Neural progenitor cell (in vitro differentiated cells): Measurements from ENCODE around the gene TCF7L1. TPM values are rescaled to one million over a fixed set of nuclear protein-coding genes. Genes with fewer than 3 reads are reported as not detected.

Experiments
- DNase-seq: peaks from one replicate; pipeline ENCODE4 v3.0.0-alpha.2; 2016; ENCODE audit warnings: low spot score
- H2AFZ ChIP-seq: fragments of 200-600 bp; sonication (generic); replicated peaks from 2 replicates; pipeline ENCODE4 v1.6.1; 2016; ENCODE audit warnings: antibody characterized with exemption
- H3F3A ChIP-seq: fragments of 200-600 bp; sonication (generic); 2 replicates; pipeline ENCODE4 v1.6.1; 2016; ENCODE audit warnings: antibody characterized with exemption, low read depth
- H3K27ac ChIP-seq: fragments of 200-600 bp; sonication (generic); 2 replicates; pipeline ENCODE4 v1.5.1; 2016; ENCODE audit warnings: mild to moderate bottlenecking
- H3K27me3 ChIP-seq: fragments of 200-600 bp; sonication (generic); 2 replicates; pipeline ENCODE4 v1.6.1; 2016; ENCODE audit warnings: mild to moderate bottlenecking, moderate library complexity
- H3K36me3 ChIP-seq: fragments of 200-600 bp; sonication (generic); 2 replicates; pipeline ENCODE4 v1.5.1; 2016
- H3K4me1 ChIP-seq: fragments of 200-600 bp; sonication (generic); 2 replicates; pipeline ENCODE4 v1.6.1; 2016; ENCODE audit warnings: mixed run types
- H3K4me2 ChIP-seq: fragments of 200-600 bp; sonication (generic); 2 replicates; pipeline ENCODE4 v1.6.1; 2016
- H3K4me3 ChIP-seq: fragments of 200-600 bp; sonication (generic); 2 replicates; pipeline ENCODE4 v1.5.1; 2016
- H3K79me2 ChIP-seq: fragments of 200-600 bp; sonication (generic); 2 replicates; pipeline ENCODE4 v1.6.1; 2016; ENCODE audit warnings: low read depth
- H3K9ac ChIP-seq: fragments of 200-600 bp; sonication (generic); 2 replicates; pipeline ENCODE4 v1.6.1; 2016
- H3K9me3 ChIP-seq: fragments of 200-600 bp; sonication (generic); 2 replicates; pipeline ENCODE4 v1.5.1; 2016; ENCODE audit warnings: low read depth
- H4K20me1 ChIP-seq: fragments of 200-600 bp; sonication (generic); 2 replicates; pipeline ENCODE4 v1.6.1; 2016; ENCODE audit warnings: low read depth
- H3K27ac Mint-ChIP-seq: 3 replicates; pipeline ENCODE4 v1.8.0; 2021; ENCODE audit warnings: mixed read lengths
- H3K27me3 Mint-ChIP-seq: 2 replicates; pipeline ENCODE4 v1.8.0; 2022; ENCODE audit warnings: low read depth, mild to moderate bottlenecking, inconsistent platforms, moderate library complexity, mixed read lengths; ENCODE audit not compliant: insufficient read depth
- H3K36me3 Mint-ChIP-seq: 3 replicates; pipeline ENCODE4 v1.8.0; 2021; ENCODE audit warnings: mixed read lengths
- H3K4me1 Mint-ChIP-seq: 3 replicates; pipeline ENCODE4 v1.8.0; 2021; ENCODE audit warnings: mixed read lengths
- H3K4me3 Mint-ChIP-seq: 3 replicates; pipeline ENCODE4 v1.8.0; 2021; ENCODE audit warnings: mild to moderate bottlenecking, moderate library complexity, mixed read lengths
- H3K9me3 Mint-ChIP-seq: 3 replicates; pipeline ENCODE4 v1.8.0; 2020; ENCODE audit warnings: mixed read lengths
- EZH2 ChIP-seq: fragments of 200-600 bp; sonication (generic); IDR thresholded peaks from 2 replicates; pipeline ENCODE4 v1.6.1; 2017; ENCODE audit warnings: antibody characterized with exemption, mild to moderate bottlenecking, moderate library complexity
- EZH2phosphoT487 ChIP-seq: fragments of 200-600 bp; sonication (generic); IDR thresholded peaks from 2 replicates; pipeline ENCODE4 v1.6.1; 2017; ENCODE audit warnings: antibody characterized with exemption
- total RNA-seq: library from RNA; depleted of rRNA; stranded (reverse); fragments of >200 nt; gene quantifications from 2 replicates; pipeline ENCODE4 v1.2.3, GENCODE V29; 2015; ENCODE audit warnings: low replicate concordance
- TF ChIP-seq, protein P1 (sequence below): fragments of 200-600 bp; sonication (generic); IDR thresholded peaks from 2 replicates; pipeline ENCODE4 v1.5.1; 2017; ENCODE audit warnings: antibody characterized with exemption, mild to moderate bottlenecking

The TCF7L1 gene
- total RNA-seq, 1 donor from 2014 or later = 1.0 TPM

DNA sequence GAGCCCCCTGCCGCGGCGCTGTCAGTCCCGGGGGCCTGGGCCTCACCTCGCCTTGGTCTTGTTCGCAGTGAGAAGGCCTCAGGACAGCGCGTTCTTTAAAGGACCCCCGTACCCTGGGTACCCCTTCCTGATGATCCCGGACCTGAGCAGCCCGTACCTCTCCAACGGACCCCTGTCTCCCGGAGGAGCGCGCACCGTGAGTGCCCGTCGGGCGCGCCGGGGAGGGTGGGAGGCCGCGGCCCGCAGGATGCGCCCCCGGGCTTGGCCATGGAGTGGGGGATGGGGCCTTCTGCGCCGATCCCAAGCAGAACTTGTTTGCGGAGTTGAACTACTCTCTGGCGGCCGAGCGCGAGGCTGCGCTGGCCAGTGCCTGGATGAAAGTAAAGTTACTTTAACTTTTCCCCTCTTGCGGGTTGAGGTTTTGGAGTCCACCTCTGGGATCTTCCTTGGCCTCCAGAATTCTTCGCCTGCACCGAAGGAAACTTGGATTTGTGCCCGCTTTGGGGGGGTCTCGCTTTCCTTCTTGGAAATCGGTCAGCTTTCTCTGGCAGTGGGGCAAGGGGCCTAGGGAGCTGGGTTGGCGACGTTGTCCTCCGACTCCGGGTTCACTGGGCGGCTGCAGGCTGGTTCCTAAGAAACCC is 1.2 kb downstream of the TCF7L1 start:
- Histone ChIP-seq H2AFZ (no peak overlapping the region), H3K9ac (peak overlapping the region; percentile 11), H3K27ac (no peak overlapping the region), H3K9me3 (no peaks in the 10 kb centered on the region), H3K4me1 (peaks cover 24% of the 10 kb centered on the region), H3K4me2 (peak overlapping the region; percentile 98), H3K79me2 (peaks cover 38% of the 10 kb centered on the region), H3K36me3 (no peaks in the 10 kb centered on the region), H3K4me3 (peak overlapping the region; percentile 76), H3F3A (peaks cover 54% of the 10 kb centered on the region), H4K20me1 (peaks cover 55% of the 10 kb centered on the region), H3K27me3 (peaks cover 27% of the 10 kb centered on the region)
- H3K27me3 Mint-ChIP-seq = peaks cover 9% of the 10 kb centered on the region
- H3K9me3 Mint-ChIP-seq = no peaks in the 10 kb centered on the region
- H3K4me3 Mint-ChIP-seq = peak overlapping the region; percentile 90
- peaks cover 12% of the 10 kb centered on the region for H3K36me3 Mint-ChIP-seq
- TF ChIP-seq, protein P1, sequence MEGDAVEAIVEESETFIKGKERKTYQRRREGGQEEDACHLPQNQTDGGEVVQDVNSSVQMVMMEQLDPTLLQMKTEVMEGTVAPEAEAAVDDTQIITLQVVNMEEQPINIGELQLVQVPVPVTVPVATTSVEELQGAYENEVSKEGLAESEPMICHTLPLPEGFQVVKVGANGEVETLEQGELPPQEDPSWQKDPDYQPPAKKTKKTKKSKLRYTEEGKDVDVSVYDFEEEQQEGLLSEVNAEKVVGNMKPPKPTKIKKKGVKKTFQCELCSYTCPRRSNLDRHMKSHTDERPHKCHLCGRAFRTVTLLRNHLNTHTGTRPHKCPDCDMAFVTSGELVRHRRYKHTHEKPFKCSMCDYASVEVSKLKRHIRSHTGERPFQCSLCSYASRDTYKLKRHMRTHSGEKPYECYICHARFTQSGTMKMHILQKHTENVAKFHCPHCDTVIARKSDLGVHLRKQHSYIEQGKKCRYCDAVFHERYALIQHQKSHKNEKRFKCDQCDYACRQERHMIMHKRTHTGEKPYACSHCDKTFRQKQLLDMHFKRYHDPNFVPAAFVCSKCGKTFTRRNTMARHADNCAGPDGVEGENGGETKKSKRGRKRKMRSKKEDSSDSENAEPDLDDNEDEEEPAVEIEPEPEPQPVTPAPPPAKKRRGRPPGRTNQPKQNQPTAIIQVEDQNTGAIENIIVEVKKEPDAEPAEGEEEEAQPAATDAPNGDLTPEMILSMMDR = no peak
- peak; percentile 19 for TF ChIP-seq EZH2phosphoT487
- no peak for TF ChIP-seq EZH2
- DNase-seq = peak; percentile 66
- H3K27ac Mint-ChIP-seq = no peak overlapping the region
- peaks cover 37% of the 10 kb centered on the region for H3K4me1 Mint-ChIP-seq

DNA sequence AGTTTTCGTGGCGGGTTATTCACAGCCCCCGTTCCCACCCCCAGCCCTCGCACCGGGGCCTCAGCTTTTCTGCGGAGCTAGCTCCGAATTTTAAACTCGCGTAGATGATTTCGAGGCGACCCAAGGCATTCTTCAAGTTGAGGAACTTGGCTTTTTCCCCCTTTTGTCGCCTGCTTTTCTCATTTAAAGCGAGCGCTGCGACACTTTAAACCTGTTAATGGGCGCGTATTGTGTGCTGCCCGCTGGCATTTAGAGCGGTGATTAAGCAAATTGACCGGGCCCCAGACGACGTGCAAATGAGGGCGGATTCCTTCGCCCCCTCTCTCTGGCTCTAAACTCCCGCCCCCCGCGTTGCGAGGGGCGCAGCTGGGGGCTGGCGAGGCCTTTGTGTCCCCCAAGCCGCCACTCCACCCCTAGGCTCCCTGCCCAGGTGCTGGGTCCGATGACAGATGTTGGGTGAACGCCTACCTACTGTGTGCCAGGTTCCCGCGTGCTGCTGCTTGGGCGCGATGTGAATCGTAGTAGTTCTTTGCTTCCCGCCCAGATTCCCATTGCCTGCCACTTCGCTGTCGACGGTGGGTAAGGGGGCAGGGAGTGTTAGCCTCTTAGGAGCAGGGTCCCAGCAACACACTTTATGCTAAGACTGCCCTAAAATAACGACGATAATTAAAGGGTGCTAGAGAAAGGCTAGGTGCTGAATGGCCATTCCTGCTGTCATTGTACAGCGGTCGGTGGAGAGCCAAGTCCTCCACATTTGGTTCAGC is 1.9 kb downstream of the TCF7L1 start:
- Histone ChIP-seq H3K4me3 (peak overlapping the region; percentile 76), H3K27ac (no peak overlapping the region), H3K9me3 (no peaks in the 10 kb centered on the region), H4K20me1 (peaks cover 62% of the 10 kb centered on the region), H3F3A (peaks cover 52% of the 10 kb centered on the region), H2AFZ (no peak overlapping the region), H3K36me3 (no peaks in the 10 kb centered on the region), H3K9ac (no peak overlapping the region), H3K4me1 (peaks cover 24% of the 10 kb centered on the region), H3K27me3 (peaks cover 27% of the 10 kb centered on the region), H3K4me2 (peak overlapping the region; percentile 98), H3K79me2 (peaks cover 45% of the 10 kb centered on the region)
- peak; percentile 90 for DNase-seq
- peaks cover 17% of the 10 kb centered on the region for H3K36me3 Mint-ChIP-seq
- no peaks in the 10 kb centered on the region for H3K9me3 Mint-ChIP-seq
- H3K27me3 Mint-ChIP-seq = peaks cover 8% of the 10 kb centered on the region
- no peak overlapping the region for H3K27ac Mint-ChIP-seq
- peak overlapping the region; percentile 90 for H3K4me3 Mint-ChIP-seq
- peaks cover 37% of the 10 kb centered on the region for H3K4me1 Mint-ChIP-seq
- TF ChIP-seq EZH2 = no peak
- TF ChIP-seq EZH2phosphoT487 = peak; percentile 18
- TF ChIP-seq, protein P1 = no peak

DNA sequence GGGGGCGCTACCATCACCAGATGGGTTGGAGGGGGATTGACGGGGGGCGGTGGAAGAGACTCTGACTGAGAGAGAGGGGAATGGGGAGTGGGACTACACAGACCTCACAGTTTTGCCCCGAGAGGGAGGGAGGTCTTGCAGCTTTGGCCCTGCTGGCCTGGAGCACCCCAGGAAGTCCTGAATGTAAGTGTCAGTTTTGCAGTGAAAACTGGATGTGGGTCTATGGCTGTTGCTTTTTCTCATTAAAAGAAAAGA is 2.4 kb downstream of the TCF7L1 start:
- no peak overlapping the region for H3K9ac ChIP-seq
- peaks cover 48% of the 10 kb centered on the region for H3K79me2 ChIP-seq
- H2AFZ ChIP-seq = no peak overlapping the region
- H3K4me1 Mint-ChIP-seq = peaks cover 37% of the 10 kb centered on the region
- H3K4me3 ChIP-seq = peak overlapping the region; percentile 76
- DNase-seq = no peak
- H3F3A ChIP-seq = peaks cover 47% of the 10 kb centered on the region
- H3K4me3 Mint-ChIP-seq = peak overlapping the region; percentile 90
- H3K27me3 Mint-ChIP-seq = peaks cover 8% of the 10 kb centered on the region
- H3K4me1 ChIP-seq = peaks cover 24% of the 10 kb centered on the region
- H3K36me3 Mint-ChIP-seq = peaks cover 19% of the 10 kb centered on the region
- H3K27ac Mint-ChIP-seq = no peak overlapping the region
- H3K4me2 ChIP-seq = peak overlapping the region; percentile 98
- peaks cover 27% of the 10 kb centered on the region for H3K27me3 ChIP-seq
- no peak overlapping the region for H3K27ac ChIP-seq
- TF ChIP-seq EZH2phosphoT487 (no peak), EZH2 (no peak)
- TF ChIP-seq, protein P1 = no peak
- no peaks in the 10 kb centered on the region for H3K9me3 Mint-ChIP-seq
- no peaks in the 10 kb centered on the region for H3K36me3 ChIP-seq
- peaks cover 65% of the 10 kb centered on the region for H4K20me1 ChIP-seq
- H3K9me3 ChIP-seq = no peaks in the 10 kb centered on the region
